ENCODE data around the gene TMEM198.
A peak's percentile ranks its signal among the peaks of the same experiment; 100 is the strongest.

The TMEM198 gene

DNA sequence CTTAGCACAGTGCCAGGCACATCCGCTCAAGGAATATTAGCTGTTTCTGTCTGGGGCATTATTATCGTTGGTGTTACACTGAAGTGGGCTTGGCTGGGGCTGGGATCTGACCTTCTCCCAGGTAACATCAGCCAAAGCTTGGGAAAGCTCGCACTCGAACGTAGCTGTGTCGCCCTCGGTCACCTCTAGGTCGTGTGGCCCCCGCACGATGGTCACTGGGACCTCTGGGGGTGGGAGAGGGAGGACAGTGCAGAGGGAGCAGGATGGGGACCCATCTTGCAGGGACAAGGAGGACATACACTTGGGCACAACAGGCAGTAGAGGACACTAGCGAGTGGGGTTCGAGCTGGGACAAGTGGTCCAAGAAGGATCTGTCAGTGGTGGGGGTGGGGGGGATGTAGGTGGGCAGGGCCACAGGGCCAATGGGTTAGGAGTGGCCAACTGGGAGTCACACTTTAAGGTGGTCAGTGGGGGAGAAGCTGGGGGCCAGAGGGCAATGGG lies 9.7 kb downstream of the TMEM198 start:
- DNase-seq (ENCODE audit: insufficient read length) (no peak), FAIRE-seq (no peak)
- no peak for TF ChIP-seq TAF1 (IDR thresholded peaks at IDR 0.05; ENCODE audit: borderline replicate concordance, low read depth, low read length)
- no peak for TF ChIP-seq POLR2A (IDR thresholded peaks at IDR 0.05; ENCODE audit: low read depth, low read length)
- no peak for TF ChIP-seq POLR2AphosphoS5 (IDR thresholded peaks at IDR 0.05; ENCODE audit: low read depth, low read length)

- TF ChIP-seq POLR2AphosphoS5 (IDR thresholded peaks at IDR 0.05; ENCODE audit: low read depth, low read length) (no peak), POLR2A (IDR thresholded peaks at IDR 0.05; ENCODE audit: low read depth, low read length) (no peak), TAF1 (IDR thresholded peaks at IDR 0.05; ENCODE audit: borderline replicate concordance, low read depth, low read length) (no peak)
- FAIRE-seq = no peak
- no peak for DNase-seq (ENCODE audit: insufficient read length)
Measured at GRCh38 chr2:219554350-219554749, 10.5 kb downstream of the TMEM198 start.

DNA sequence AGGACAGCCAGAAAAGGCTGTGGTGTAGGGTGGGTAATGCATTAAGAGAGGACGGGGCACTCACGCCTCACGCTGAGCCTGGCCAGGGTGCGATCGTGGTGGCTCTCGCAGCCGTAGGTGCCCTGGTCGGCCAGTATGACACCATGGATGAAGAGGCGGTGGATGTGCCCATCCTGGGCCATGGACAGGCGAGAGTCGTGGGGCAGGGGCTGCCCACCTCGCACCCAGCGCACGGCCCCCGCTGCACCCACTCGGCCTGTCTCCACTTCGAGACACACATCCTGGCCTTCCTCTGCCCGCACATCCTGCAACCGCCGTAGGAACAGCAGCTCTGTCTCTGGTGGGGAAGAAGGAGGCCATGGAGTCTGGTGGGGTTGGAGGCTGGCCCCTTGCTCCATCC lies 12.1 kb downstream of the TMEM198 start:
- FAIRE-seq (no peak), DNase-seq (ENCODE audit: insufficient read length) (no peak)
- TF ChIP-seq POLR2A (IDR thresholded peaks at IDR 0.05; ENCODE audit: low read depth, low read length) = no peak
- no peak for TF ChIP-seq TAF1 (IDR thresholded peaks at IDR 0.05; ENCODE audit: borderline replicate concordance, low read depth, low read length)
- TF ChIP-seq POLR2AphosphoS5 (IDR thresholded peaks at IDR 0.05; ENCODE audit: low read depth, low read length) = no peak

DNA sequence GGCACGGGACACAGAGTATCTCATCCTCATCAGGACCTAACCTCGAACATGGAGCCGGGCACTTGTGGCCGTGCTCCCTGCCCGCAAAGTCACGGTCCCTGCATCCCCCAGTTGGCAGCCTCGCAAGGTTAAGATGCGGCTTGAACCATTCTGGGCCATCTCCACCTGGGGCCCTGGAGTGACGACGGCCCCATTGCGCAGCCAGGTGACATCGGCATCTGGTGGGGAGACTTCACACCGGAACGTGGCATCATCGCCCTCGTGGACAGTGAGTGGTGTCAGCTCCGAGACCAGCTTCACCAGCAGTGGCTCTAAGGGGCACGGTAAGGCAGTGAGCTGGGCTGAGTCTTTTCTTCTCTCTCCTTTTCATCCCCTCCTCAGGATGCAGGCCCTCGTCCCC lies 12.6 kb downstream of the TMEM198 start:
- no peak for FAIRE-seq
- DNase-seq (ENCODE audit: insufficient read length) = no peak
- TF ChIP-seq TAF1 (IDR thresholded peaks at IDR 0.05; ENCODE audit: borderline replicate concordance, low read depth, low read length) (no peak), POLR2AphosphoS5 (IDR thresholded peaks at IDR 0.05; ENCODE audit: low read depth, low read length) (no peak), POLR2A (IDR thresholded peaks at IDR 0.05; ENCODE audit: low read depth, low read length) (no peak)

GRCh38 chr2:219557320-219557719 lies 13.5 kb downstream of the TMEM198 start:
- FAIRE-seq = no peak
- DNase-seq (ENCODE audit: insufficient read length) = no peak
- TF ChIP-seq TAF1 (IDR thresholded peaks at IDR 0.05; ENCODE audit: borderline replicate concordance, low read depth, low read length) = no peak
- TF ChIP-seq POLR2AphosphoS5 (IDR thresholded peaks at IDR 0.05; ENCODE audit: low read depth, low read length) = no peak
- TF ChIP-seq POLR2A (IDR thresholded peaks at IDR 0.05; ENCODE audit: low read depth, low read length) = no peak

GRCh38 chr2:219557791-219558785 lies 14.3 kb downstream of the TMEM198 start:
- TF ChIP-seq TAF1 (IDR thresholded peaks at IDR 0.05; ENCODE audit: borderline replicate concordance, low read depth, low read length) (no peak), POLR2A (IDR thresholded peaks at IDR 0.05; ENCODE audit: low read depth, low read length) (no peak), POLR2AphosphoS5 (IDR thresholded peaks at IDR 0.05; ENCODE audit: low read depth, low read length) (no peak)
- no peak for FAIRE-seq
- no peak for DNase-seq (ENCODE audit: insufficient read length)

GRCh38 chr2:219559156-219559915 lies 15.5 kb downstream of the TMEM198 start:
- FAIRE-seq = no peak
- no peak for DNase-seq (ENCODE audit: insufficient read length)
- TF ChIP-seq POLR2A (IDR thresholded peaks at IDR 0.05; ENCODE audit: low read depth, low read length) = no peak
- TF ChIP-seq POLR2AphosphoS5 (IDR thresholded peaks at IDR 0.05; ENCODE audit: low read depth, low read length) = no peak
- no peak for TF ChIP-seq TAF1 (IDR thresholded peaks at IDR 0.05; ENCODE audit: borderline replicate concordance, low read depth, low read length)

DNA sequence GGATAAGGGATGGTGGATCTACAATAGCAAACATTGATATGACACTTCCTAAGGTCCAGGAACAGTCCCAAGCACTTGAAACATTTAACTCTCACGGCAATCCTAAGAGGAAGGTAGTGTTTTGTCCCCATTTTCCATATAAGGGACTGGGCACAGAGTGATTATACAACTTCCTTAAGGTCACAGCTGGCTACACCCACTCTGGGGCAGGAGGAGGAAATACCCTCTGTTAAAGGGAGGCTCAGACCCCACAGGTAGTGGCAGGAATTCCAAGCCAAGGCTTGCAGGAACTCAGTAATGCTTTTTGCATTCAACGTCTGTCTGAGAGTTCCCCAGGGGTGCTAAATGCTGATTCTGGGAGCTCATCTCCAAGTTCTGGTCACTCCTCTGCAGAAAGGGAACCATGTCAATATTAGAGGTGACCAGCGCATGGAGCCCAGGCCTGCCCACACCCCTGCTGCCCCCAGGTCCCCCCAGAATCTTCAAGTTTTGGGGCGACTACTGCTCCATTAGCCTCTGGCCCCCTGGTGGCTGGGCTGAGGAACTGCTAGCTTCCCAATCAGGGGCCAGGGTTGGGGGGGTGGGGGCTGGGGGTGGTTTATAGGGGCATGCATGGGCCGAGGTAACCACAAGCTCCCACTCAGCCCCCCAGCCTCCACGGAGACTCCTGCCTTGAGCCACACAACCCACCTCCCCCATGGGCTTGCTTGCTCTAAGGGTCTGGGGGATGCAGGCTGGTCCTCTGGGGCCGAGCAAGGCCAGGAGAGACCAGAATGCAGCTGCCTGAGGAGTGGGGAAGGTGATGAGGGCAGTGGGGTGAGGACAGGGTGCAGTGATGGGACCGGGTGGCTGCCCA lies 16.4 kb downstream of the TMEM198 start:
- FAIRE-seq (no peak), DNase-seq (ENCODE audit: insufficient read length) (peak; percentile 73)

GRCh38 chr2:219560893-219561178 lies 17.0 kb downstream of the TMEM198 start:
- FAIRE-seq = no peak
- TF ChIP-seq TAF1 (IDR thresholded peaks at IDR 0.05; ENCODE audit: borderline replicate concordance, low read depth, low read length) = no peak
- TF ChIP-seq POLR2AphosphoS5 (IDR thresholded peaks at IDR 0.05; ENCODE audit: low read depth, low read length) = no peak
- no peak for TF ChIP-seq POLR2A (IDR thresholded peaks at IDR 0.05; ENCODE audit: low read depth, low read length)

More for the DNA sequence above, 16.4 kb downstream of the TMEM198 start:
- TF ChIP-seq POLR2A (IDR thresholded peaks at IDR 0.05; ENCODE audit: low read depth, low read length) (no peak), POLR2AphosphoS5 (IDR thresholded peaks at IDR 0.05; ENCODE audit: low read depth, low read length) (no peak), TAF1 (IDR thresholded peaks at IDR 0.05; ENCODE audit: borderline replicate concordance, low read depth, low read length) (no peak)

GRCh38 chr2:219561179-219562048 lies 17.6 kb downstream of the TMEM198 start:
- FAIRE-seq = no peak
- no peak for TF ChIP-seq POLR2A (IDR thresholded peaks at IDR 0.05; ENCODE audit: low read depth, low read length)
- TF ChIP-seq POLR2AphosphoS5 (IDR thresholded peaks at IDR 0.05; ENCODE audit: low read depth, low read length) = no peak
- TF ChIP-seq TAF1 (IDR thresholded peaks at IDR 0.05; ENCODE audit: borderline replicate concordance, low read depth, low read length) = no peak
- no peak for DNase-seq (ENCODE audit: insufficient read length)

More at GRCh38 chr2:219560893-219561178, 17.0 kb downstream of the TMEM198 start:
- no peak for DNase-seq (ENCODE audit: insufficient read length)
